Effector memory CD4-positive, alpha-beta T cell (primary cell): ENCODE data around the gene RSPH9.

Experiments used
- DNase-seq, 3 donors: peaks; one replicate each; pipeline ENCODE4 v3.0.0-alpha.2; 2020
- H3K27ac ChIP-seq: 2 replicates; pipeline ENCODE4 v1.7.0; 2013; ENCODE audit warnings: mild to moderate bottlenecking, low read length, moderate library complexity; ENCODE audit not compliant: insufficient read depth, poor library complexity, severe bottlenecking
- H3K27me3 ChIP-seq: replicated peaks from 2 replicates; pipeline ENCODE4 v1.7.0; 2013; ENCODE audit warnings: mild to moderate bottlenecking, low read length; ENCODE audit not compliant: insufficient read depth, control insufficient read depth, poor library complexity, severe bottlenecking
- H3K36me3 ChIP-seq: 2 replicates; pipeline ENCODE4 v1.7.0; 2013; ENCODE audit warnings: mild to moderate bottlenecking, low read length, moderate library complexity; ENCODE audit not compliant: control insufficient read depth, insufficient read depth
- H3K4me1 ChIP-seq: 2 replicates; pipeline ENCODE4 v1.7.0; 2013; ENCODE audit warnings: low read length, mild to moderate bottlenecking; ENCODE audit not compliant: control insufficient read depth, insufficient read depth, poor library complexity, severe bottlenecking
- H3K4me3 ChIP-seq: 2 replicates; pipeline ENCODE4 v1.7.0; 2013; ENCODE audit warnings: low read length, low read depth, mild to moderate bottlenecking; ENCODE audit not compliant: insufficient read depth, poor library complexity, severe bottlenecking
- H3K9me3 ChIP-seq: 2 replicates; pipeline ENCODE4 v1.7.0; 2013; ENCODE audit warnings: mild to moderate bottlenecking, low read length, moderate library complexity; ENCODE audit not compliant: control insufficient read depth

Gene RSPH9

DNA sequence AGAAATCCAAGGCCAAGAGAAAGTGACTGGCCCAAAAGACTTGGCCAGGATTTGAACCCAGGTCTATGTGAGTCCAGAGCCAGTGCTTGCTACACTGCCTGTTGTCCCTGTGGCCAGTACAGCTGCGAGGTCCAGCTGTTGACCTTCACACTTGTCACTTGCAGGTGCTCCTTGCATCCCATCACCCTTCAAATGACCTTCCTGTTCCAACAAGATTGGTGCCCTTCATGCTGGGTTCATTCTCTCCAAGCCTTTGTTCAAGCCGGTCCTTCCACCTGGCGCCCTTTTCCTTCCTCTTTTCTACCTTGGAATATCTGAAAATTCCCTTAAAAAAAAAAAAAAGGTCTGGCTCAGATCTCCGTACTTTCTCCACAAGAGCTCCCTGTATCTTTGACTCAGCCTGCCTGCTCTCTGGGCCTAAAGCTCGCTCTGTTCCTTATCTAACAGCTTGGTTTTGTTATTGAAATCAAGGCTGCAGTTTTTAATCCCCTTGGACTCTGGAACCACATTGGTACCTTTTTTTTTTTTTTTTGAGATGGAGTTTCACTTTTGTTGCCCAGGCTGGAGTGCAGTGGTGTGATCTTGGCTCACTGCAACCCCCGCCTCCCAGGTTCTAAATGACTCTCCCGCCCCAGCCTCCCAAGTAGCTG, 64.9 kb downstream of the RSPH9 start:
- H3K27ac ChIP-seq = no peak overlapping the region
- DNase-seq = no peak
- H3K4me3 ChIP-seq = no peak overlapping the region
- no peaks in the 10 kb centered on the region for H3K9me3 ChIP-seq
- H3K27me3 ChIP-seq = peaks cover 3% of the 10 kb centered on the region
- H3K36me3 ChIP-seq = no peaks in the 10 kb centered on the region
- no peaks in the 10 kb centered on the region for H3K4me1 ChIP-seq

DNA sequence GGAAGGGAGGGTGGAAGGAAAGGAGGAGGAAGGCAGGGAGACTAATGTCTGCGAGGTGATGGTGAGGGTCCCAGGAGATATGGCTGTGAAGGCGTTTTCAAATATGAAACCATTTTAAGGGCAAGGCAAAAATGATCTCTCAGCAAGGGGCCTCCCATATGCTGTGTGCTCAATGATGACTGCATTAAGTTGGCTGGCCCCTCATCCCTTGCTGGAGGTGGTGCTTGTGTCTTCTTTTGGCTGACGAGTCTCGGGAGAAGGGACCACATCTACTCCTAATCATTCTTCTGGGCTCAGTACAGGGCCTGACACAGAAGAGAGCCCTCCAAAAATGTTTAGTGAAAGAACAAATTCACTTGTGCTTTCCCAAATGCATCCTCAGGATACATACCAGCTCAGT, 65.7 kb downstream of the RSPH9 start:
- Histone ChIP-seq H3K27me3 (peaks cover 3% of the 10 kb centered on the region), H3K4me3 (no peak overlapping the region), H3K27ac (no peak overlapping the region), H3K4me1 (no peaks in the 10 kb centered on the region), H3K9me3 (no peaks in the 10 kb centered on the region), H3K36me3 (no peaks in the 10 kb centered on the region)
- DNase-seq = no peak

DNA sequence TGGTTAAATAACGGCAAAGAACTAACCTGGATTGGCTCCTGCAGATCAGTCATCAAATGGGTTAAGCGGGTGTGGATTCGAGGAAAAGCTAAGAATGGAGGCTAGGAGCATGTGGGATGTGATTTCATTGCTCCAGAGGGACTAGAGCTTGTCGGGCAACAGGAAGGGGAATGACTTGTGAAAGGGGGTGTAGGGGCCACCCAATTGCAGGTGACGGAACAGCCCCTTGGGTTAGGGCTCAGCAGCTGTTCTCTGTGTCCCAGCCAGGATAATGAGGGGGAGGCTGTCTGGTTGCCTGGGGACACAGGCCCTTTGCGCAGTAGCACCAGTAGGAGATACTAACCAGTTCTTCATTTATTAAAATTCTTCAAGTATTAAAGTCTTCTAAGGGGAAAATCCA, 67.7 kb downstream of the RSPH9 start:
- H3K4me1 ChIP-seq = no peaks in the 10 kb centered on the region
- DNase-seq = no peak
- H3K9me3 ChIP-seq = no peaks in the 10 kb centered on the region
- no peaks in the 10 kb centered on the region for H3K27me3 ChIP-seq
- no peak overlapping the region for H3K27ac ChIP-seq
- no peaks in the 10 kb centered on the region for H3K36me3 ChIP-seq
- H3K4me3 ChIP-seq = no peak overlapping the region

DNA sequence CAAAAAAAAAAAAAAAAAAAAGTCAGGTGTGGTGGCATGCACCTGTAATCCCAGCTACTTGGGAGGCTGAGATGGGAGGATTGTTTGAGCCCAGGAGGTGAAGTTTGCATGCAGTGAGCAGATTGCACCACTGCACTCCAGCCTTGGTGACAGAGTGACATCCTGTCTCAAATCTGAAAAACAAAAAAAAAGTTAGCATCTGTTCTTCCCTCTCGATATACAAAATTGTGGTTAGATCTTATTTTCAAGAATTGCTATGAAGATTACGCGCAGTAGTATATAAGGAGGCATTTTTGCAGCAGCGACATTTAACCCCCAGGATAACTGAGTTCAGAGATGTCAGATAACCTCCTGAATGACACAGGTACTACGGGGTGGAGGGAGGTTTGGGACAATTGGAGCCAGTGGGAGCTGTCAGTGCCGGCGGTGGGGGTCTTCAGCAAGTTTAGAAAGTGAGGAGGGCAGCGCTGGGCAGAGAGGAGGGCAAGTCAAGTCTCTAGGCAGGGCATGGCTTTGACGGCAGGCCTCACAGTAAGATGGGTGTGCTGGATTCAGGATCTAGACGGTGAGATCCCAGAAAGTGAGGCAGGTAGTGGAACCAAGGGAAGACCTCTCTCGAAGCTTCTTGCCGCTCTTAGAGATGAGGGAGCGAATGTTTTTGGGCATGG, 68.9 kb downstream of the RSPH9 start:
- DNase-seq = no peak
- Histone ChIP-seq H3K27ac (no peak overlapping the region), H3K4me3 (no peak overlapping the region), H3K36me3 (no peaks in the 10 kb centered on the region), H3K9me3 (no peaks in the 10 kb centered on the region), H3K4me1 (no peaks in the 10 kb centered on the region), H3K27me3 (no peaks in the 10 kb centered on the region)

DNA sequence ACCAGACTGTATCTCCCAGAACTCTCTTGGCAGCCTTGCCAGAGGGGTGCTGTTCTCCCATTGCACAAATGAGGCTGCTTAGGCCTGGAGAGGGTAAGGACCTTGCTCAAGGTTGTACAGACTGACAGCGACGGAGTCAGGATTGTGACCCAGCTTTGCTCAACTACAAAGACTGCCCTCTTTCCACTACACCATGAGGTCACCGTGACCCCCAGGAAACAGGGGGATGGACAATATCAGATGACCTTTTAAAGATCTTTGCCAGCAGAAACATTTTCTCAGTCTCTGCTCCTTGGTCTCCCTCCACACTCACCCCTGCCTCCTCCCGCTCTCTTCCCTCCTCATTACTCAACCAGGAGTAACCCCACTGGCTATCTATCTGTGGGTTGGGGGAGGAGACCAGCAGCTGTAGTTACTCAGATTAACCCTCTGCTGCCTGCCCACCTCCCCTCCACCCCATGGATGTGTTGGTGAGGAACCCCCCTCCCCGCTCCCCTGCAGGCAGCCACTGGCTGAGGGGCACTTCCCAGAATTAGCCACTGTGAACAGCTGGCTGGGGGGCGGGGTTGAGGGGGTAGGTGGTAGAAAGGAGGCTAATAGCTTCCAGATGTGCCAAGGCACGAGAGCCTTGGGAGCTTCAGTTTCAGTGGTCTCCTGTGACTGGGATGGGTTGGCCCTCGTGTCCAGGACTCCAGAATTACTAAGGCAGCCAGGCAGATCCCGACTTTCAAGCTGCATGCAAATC, 69.6 kb downstream of the RSPH9 start:
- Histone ChIP-seq H3K27me3 (no peaks in the 10 kb centered on the region), H3K9me3 (no peaks in the 10 kb centered on the region), H3K27ac (no peak overlapping the region), H3K4me3 (no peak overlapping the region), H3K36me3 (no peaks in the 10 kb centered on the region), H3K4me1 (no peaks in the 10 kb centered on the region)
- DNase-seq = no peak

DNA sequence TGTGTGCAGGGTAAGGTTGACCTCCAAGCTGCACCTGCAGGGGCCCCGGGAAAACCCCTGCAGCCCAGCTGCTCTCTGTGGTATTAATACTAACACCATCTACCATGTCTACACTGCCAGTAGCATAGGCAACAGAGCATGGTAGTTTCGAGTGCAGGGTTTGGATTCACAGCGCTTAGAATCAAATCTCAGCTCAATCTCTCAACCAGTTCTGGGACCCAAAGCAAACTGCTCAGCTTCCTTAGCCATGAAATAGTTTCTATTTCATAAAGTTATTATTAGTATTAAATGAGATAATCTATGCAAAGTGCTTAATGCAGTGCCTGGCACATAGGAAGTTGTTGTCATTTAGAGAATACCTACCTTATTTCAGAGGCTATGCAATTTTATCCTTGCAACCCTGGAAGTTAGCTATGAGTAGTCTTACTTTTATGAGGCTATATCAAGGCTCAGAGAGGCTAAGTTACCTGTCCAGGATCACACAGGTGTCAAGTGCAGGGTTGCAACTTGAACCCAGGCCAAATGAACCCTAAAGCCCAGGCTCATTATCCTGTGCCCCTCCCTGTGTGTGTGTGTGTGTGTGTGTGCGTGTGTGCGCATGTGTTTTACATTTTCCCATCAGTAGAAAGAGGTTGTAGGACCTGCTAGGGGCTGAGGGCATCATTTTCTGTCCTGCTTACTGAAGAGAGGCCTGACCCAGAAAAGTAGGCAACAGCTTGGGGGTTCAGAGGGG, 70.4 kb downstream of the RSPH9 start:
- Histone ChIP-seq H3K4me1 (no peaks in the 10 kb centered on the region), H3K36me3 (no peaks in the 10 kb centered on the region), H3K27me3 (no peaks in the 10 kb centered on the region), H3K27ac (no peak overlapping the region), H3K4me3 (no peak overlapping the region), H3K9me3 (no peaks in the 10 kb centered on the region)
- no peak for DNase-seq

DNA sequence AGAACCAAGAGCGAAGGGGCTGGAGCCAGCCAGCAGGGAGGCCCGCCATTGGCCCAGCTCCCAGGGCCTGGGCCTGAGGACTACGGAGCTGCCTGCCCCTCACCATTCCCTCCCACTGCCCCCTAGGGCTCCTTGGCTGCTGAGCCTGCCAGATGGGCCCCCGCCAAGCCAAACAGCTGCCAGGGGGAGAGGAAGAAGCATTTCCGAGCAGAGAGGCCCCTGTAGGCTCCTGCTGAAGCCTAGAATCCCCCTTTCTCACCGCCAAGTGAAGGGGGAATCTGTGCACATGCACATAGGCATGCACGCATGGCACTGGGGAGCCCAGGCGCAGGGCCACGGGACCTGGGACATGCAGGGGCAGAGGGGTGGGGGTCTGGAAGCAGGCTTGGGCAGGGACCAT, 71.3 kb downstream of the RSPH9 start:
- H3K27me3 ChIP-seq = no peaks in the 10 kb centered on the region
- H3K4me1 ChIP-seq = no peaks in the 10 kb centered on the region
- no peaks in the 10 kb centered on the region for H3K36me3 ChIP-seq
- DNase-seq = no peak
- no peak overlapping the region for H3K4me3 ChIP-seq
- H3K27ac ChIP-seq = no peak overlapping the region
- H3K9me3 ChIP-seq = no peaks in the 10 kb centered on the region

DNA sequence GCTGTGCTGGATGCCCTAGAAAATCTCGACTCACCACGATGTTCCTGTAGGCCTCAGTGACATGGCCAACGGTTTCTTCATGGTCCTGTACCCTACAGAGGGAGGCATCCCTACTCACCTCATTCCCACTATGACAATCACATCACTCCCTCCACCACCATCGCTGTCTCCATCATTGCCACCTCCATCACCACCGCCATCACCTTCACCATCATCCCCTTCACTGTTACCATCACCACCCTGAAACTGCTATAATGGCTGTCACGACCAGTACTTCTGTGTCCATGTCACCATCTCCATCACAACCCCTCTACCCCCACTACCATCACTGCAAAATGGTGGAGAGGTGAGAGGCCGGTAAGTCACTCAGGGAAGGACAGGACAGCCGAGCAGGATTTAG, 72.6 kb downstream of the RSPH9 start:
- no peaks in the 10 kb centered on the region for H3K4me1 ChIP-seq
- no peak overlapping the region for H3K27ac ChIP-seq
- no peak overlapping the region for H3K4me3 ChIP-seq
- no peaks in the 10 kb centered on the region for H3K36me3 ChIP-seq
- no peaks in the 10 kb centered on the region for H3K27me3 ChIP-seq
- DNase-seq = no peak
- no peaks in the 10 kb centered on the region for H3K9me3 ChIP-seq

DNA sequence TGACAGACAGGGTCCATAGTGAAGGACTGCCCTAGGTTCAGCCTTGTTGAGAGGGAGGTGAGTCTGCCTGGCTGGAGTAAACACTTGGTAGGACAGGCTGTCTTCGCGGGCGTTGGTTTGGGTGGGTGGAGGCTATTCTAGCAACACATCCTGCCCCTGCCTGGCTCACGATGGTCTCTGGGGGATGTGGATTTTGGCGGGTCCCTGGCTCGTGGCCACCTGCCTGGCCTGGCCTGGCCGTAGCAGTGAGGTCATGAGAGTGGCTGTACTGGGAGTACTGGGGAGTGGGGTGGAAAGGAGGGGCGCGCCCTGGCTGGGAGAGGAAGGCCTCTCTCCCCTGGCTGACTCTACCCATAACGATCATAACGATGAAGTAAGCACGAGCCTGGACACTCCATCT, 73.0 kb downstream of the RSPH9 start:
- no peak for DNase-seq
- no peaks in the 10 kb centered on the region for H3K36me3 ChIP-seq
- no peaks in the 10 kb centered on the region for H3K27me3 ChIP-seq
- no peak overlapping the region for H3K4me3 ChIP-seq
- H3K4me1 ChIP-seq = no peaks in the 10 kb centered on the region
- no peaks in the 10 kb centered on the region for H3K9me3 ChIP-seq
- H3K27ac ChIP-seq = no peak overlapping the region
